Neural progenitor cell (in vitro differentiated cells): ENCODE results near the gene TBCK.

Experiments
- CTCF ChIP-seq: fragments of 200-600 bp; sonication (generic); IDR thresholded peaks from 2 replicates; pipeline ENCODE4 v1.5.1; 2017; ENCODE audit warnings: antibody characterized with exemption, mild to moderate bottlenecking
- EZH2 ChIP-seq: fragments of 200-600 bp; sonication (generic); IDR thresholded peaks from 2 replicates; pipeline ENCODE4 v1.6.1; 2017; ENCODE audit warnings: antibody characterized with exemption, mild to moderate bottlenecking, moderate library complexity
- EZH2phosphoT487 ChIP-seq: fragments of 200-600 bp; sonication (generic); IDR thresholded peaks from 2 replicates; pipeline ENCODE4 v1.6.1; 2017; ENCODE audit warnings: antibody characterized with exemption

- TF ChIP-seq CTCF (no peak), EZH2phosphoT487 (no peak), EZH2 (no peak)
These were observed 293.6 kb downstream of the TBCK start for GRCh38 chr4:106022454-106022853.
